Measurements from ENCODE around the gene GABRG3. TPM values are rescaled to one million over a fixed set of nuclear protein-coding genes. Genes with fewer than 3 reads are reported as not detected.

GABRG3 gene
- total RNA-seq, 1 donor from 2014 or later: not detected

DNA sequence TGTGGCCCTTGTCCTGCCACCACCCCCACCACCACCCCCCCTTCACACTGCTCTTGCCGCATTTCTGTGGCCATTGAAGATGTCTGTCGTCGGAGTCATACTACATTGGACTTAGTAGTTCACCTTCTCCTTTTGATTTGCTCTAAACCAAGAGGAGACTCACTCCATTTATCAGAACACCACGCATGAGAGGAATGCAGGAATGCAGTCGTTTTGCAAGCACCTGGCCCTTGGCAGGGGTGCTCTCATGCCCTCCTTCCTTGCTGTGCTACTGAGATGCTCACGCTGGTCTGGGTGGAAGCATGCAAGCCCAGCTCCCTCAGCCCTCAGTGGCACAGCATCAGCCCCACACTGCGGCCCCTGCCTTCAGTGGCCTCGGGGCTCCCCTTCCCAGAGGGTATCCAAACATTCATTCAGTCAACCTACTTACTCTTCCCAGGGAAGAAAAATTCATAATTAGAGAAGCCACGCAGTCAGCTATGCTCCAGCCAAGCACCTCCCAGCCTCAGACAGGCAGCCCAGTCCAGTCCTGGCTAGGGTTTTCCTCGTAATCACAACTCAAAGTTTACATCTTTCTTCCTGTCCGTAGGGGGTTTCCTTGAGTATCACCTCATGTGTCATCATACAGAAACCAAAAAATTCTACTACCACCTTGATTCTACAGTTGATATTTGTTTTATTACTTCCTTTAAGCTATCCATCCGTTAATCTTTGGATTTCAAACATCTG is 520.0 kb downstream of the GABRG3 start:
- TF ChIP-seq POLR2AphosphoS5 (IDR thresholded peaks at IDR 0.05; ENCODE audit: insufficient read depth in 1 of 2, low read depth in 1 of 2): no peak
- no peak for TF ChIP-seq POLR2A (IDR thresholded peaks at IDR 0.05)
- TF ChIP-seq, protein P1, sequence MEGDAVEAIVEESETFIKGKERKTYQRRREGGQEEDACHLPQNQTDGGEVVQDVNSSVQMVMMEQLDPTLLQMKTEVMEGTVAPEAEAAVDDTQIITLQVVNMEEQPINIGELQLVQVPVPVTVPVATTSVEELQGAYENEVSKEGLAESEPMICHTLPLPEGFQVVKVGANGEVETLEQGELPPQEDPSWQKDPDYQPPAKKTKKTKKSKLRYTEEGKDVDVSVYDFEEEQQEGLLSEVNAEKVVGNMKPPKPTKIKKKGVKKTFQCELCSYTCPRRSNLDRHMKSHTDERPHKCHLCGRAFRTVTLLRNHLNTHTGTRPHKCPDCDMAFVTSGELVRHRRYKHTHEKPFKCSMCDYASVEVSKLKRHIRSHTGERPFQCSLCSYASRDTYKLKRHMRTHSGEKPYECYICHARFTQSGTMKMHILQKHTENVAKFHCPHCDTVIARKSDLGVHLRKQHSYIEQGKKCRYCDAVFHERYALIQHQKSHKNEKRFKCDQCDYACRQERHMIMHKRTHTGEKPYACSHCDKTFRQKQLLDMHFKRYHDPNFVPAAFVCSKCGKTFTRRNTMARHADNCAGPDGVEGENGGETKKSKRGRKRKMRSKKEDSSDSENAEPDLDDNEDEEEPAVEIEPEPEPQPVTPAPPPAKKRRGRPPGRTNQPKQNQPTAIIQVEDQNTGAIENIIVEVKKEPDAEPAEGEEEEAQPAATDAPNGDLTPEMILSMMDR (IDR thresholded peaks at IDR 0.05): no peak
- Histone ChIP-seq H3K27ac (no peak overlapping the region), H3K9me3 (no peaks in the 10 kb centered on the region), H3K4me1 (no peaks in the 10 kb centered on the region), H3K36me3 (no peaks in the 10 kb centered on the region), H3K27me3 (no peaks in the 10 kb centered on the region), H3K4me3 (no peak overlapping the region)
- intact Hi-C loops (cut with DNase I): no loop called here
- no peak for DNase-seq (ENCODE audit: extremely low spot score in 2 of 2)

- no peak overlapping the region for H3K4me3 ChIP-seq
- no peak overlapping the region for H3K27ac ChIP-seq
- intact Hi-C loops (cut with DNase I): no loop called here
- no peaks in the 10 kb centered on the region for H3K27me3 ChIP-seq
- H3K36me3 ChIP-seq: no peaks in the 10 kb centered on the region
- no peak for DNase-seq (ENCODE audit: extremely low spot score in 2 of 2)
- TF ChIP-seq POLR2AphosphoS5 (IDR thresholded peaks at IDR 0.05; ENCODE audit: insufficient read depth in 1 of 2, low read depth in 1 of 2) (no peak), POLR2A (IDR thresholded peaks at IDR 0.05) (no peak)
- TF ChIP-seq, protein P1 (IDR thresholded peaks at IDR 0.05): no peak
- no peaks in the 10 kb centered on the region for H3K9me3 ChIP-seq
- no peaks in the 10 kb centered on the region for H3K4me1 ChIP-seq
Observed at GRCh38 chr15:27491666-27492621, 521.0 kb downstream of the GABRG3 start.

DNA sequence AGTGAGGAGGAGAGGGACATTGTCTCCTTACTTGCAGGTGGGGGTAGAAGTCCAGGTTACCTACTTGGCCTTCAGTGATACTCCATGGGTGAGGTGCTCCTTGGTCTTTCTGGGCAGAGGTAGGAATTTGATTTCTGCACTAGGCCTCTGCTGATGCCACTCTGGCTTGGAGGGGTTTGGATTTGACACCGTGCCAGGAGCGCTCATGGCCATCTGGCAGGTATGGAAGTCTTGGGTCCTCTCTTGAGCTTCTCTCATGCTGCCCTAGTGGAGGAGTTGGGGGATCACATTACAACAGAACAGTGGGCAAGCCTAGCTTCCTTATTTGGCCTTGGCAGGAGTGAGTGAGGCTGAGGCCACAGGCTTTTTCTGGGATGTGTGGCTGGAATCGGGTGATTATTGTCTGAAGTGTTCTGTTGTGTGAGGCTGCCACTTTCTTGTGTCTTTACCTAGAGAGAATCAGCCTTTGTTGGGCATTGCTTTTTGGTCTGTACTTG is 525.0 kb downstream of the GABRG3 start:
- no peaks in the 10 kb centered on the region for H3K4me1 ChIP-seq
- no peaks in the 10 kb centered on the region for H3K9me3 ChIP-seq
- H3K27ac ChIP-seq: no peak overlapping the region
- H3K4me3 ChIP-seq: no peak overlapping the region
- no peaks in the 10 kb centered on the region for H3K27me3 ChIP-seq
- no peak for DNase-seq (ENCODE audit: extremely low spot score in 2 of 2)
- intact Hi-C loops (cut with DNase I): no loop called here
- TF ChIP-seq POLR2AphosphoS5 (IDR thresholded peaks at IDR 0.05; ENCODE audit: insufficient read depth in 1 of 2, low read depth in 1 of 2) (no peak), POLR2A (IDR thresholded peaks at IDR 0.05) (no peak)
- TF ChIP-seq, protein P1 (IDR thresholded peaks at IDR 0.05): no peak
- no peaks in the 10 kb centered on the region for H3K36me3 ChIP-seq

DNA sequence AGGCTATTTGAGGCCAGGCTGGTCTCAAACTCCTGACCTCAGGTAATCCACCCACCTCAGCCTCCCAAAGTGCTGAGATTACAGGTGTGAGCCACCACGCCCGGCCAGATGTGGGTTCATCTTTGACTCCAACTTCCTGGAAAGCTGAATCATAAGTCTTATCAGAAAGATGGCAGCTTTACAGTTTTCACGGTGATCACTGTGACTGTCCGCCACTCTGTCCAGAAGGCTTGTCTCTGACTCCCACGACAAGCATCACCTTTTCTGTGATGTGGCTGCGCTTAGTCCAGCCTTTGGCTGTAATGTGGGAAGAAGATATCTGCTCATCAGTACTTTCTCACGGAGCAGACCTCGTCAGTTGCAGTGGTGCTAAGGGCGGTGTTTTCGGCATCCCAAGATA is 527.7 kb downstream of the GABRG3 start:
- intact Hi-C loops (cut with DNase I): no loop called here
- H3K4me1 ChIP-seq: no peaks in the 10 kb centered on the region
- no peak overlapping the region for H3K4me3 ChIP-seq
- TF ChIP-seq, protein P1 (IDR thresholded peaks at IDR 0.05): no peak
- TF ChIP-seq POLR2A (IDR thresholded peaks at IDR 0.05) (no peak), POLR2AphosphoS5 (IDR thresholded peaks at IDR 0.05; ENCODE audit: insufficient read depth in 1 of 2, low read depth in 1 of 2) (no peak)
- H3K9me3 ChIP-seq: no peaks in the 10 kb centered on the region
- no peak overlapping the region for H3K27ac ChIP-seq
- H3K27me3 ChIP-seq: no peaks in the 10 kb centered on the region
- DNase-seq (ENCODE audit: extremely low spot score in 2 of 2): no peak
- no peaks in the 10 kb centered on the region for H3K36me3 ChIP-seq

Data from vagina (tissue), 2 donors.